ENCODE results near the gene RWDD1. TPM values are rescaled to one million over a fixed set of nuclear protein-coding genes. Genes with fewer than 3 reads are reported as not detected.

The RWDD1 gene
- total and polyA plus RNA-seq, 2 of the 13 experiments (the other 11 are each of a cell fraction or from before 2014, with no cell fraction given), result 27.4 to 67.1 TPM

- TF ChIP-seq, protein P1, sequence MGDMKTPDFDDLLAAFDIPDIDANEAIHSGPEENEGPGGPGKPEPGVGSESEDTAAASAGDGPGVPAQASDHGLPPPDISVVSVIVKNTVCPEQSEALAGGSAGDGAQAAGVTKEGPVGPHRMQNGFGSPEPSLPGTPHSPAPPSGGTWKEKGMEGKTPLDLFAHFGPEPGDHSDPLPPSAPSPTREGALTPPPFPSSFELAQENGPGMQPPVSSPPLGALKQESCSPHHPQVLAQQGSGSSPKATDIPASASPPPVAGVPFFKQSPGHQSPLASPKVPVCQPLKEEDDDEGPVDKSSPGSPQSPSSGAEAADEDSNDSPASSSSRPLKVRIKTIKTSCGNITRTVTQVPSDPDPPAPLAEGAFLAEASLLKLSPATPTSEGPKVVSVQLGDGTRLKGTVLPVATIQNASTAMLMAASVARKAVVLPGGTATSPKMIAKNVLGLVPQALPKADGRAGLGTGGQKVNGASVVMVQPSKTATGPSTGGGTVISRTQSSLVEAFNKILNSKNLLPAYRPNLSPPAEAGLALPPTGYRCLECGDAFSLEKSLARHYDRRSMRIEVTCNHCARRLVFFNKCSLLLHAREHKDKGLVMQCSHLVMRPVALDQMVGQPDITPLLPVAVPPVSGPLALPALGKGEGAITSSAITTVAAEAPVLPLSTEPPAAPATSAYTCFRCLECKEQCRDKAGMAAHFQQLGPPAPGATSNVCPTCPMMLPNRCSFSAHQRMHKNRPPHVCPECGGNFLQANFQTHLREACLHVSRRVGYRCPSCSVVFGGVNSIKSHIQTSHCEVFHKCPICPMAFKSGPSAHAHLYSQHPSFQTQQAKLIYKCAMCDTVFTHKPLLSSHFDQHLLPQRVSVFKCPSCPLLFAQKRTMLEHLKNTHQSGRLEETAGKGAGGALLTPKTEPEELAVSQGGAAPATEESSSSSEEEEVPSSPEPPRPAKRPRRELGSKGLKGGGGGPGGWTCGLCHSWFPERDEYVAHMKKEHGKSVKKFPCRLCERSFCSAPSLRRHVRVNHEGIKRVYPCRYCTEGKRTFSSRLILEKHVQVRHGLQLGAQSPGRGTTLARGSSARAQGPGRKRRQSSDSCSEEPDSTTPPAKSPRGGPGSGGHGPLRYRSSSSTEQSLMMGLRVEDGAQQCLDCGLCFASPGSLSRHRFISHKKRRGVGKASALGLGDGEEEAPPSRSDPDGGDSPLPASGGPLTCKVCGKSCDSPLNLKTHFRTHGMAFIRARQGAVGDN (CRISPR knock-in tag; IDR thresholded peaks at IDR 0.05), result no peak
- TF ChIP-seq RFX3 (CRISPR knock-in tag; IDR thresholded peaks at IDR 0.05), result no peak
- TF ChIP-seq ZMAT3 (CRISPR knock-in tag; conservative IDR thresholded peaks at IDR 0.05), result no peak
- no peak for TF ChIP-seq FOXJ3 (CRISPR knock-in tag; IDR thresholded peaks at IDR 0.05; ENCODE audit: borderline replicate concordance)
- TF ChIP-seq ZNF282 (IDR thresholded peaks at IDR 0.05; ENCODE audit: partially characterized antibody), result no peak
- no peak for TF ChIP-seq ATF3 (CRISPR knock-in tag; IDR thresholded peaks at IDR 0.05)
- no peak for TF ChIP-seq ZSCAN29 (CRISPR knock-in tag; conservative IDR thresholded peaks at IDR 0.05)
- TF ChIP-seq ZNF124 (CRISPR knock-in tag; IDR thresholded peaks at IDR 0.05), result no peak
- no peak for TF ChIP-seq ZNF3 (CRISPR knock-in tag; IDR thresholded peaks at IDR 0.05)
- TF ChIP-seq, protein P2, sequence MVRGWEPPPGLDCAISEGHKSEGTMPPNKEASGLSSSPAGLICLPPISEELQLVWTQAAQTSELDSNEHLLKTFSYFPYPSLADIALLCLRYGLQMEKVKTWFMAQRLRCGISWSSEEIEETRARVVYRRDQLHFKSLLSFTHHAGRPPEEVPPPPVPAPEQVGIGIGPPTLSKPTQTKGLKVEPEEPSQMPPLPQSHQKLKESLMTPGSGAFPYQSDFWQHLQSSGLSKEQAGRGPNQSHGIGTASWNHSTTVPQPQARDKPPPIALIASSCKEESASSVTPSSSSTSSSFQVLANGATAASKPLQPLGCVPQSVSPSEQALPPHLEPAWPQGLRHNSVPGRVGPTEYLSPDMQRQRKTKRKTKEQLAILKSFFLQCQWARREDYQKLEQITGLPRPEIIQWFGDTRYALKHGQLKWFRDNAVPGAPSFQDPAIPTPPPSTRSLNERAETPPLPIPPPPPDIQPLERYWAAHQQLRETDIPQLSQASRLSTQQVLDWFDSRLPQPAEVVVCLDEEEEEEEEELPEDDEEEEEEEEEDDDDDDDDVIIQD (CRISPR knock-in tag; IDR thresholded peaks at IDR 0.05; ENCODE audit: low read depth), result no peak
- no peak for TF ChIP-seq POLR2G (IDR thresholded peaks at IDR 0.05; ENCODE audit: low read depth, low read length)
- TF ChIP-seq ZMAT5 (CRISPR knock-in tag; IDR thresholded peaks at IDR 0.05; ENCODE audit: borderline replicate concordance, low read depth), result no peak
- TF ChIP-seq ZNF12 (CRISPR knock-in tag; IDR thresholded peaks at IDR 0.05), result no peak
- TF ChIP-seq ZNF496 (CRISPR knock-in tag; IDR thresholded peaks at IDR 0.05; ENCODE audit: insufficient replicate concordance), result no peak
- no peak for TF ChIP-seq ZNF570 (CRISPR knock-in tag; IDR thresholded peaks at IDR 0.05; ENCODE audit: borderline replicate concordance)
Observed at GRCh38 chr6:116596815-116597214, 25.5 kb downstream of the RWDD1 start (continued).

Measured in HepG2 (cell line).